Sigmoid colon (tissue), 7 donors: ENCODE measurements around the gene MRPL44. TPM values are rescaled to one million over a fixed set of nuclear protein-coding genes. Genes with fewer than 3 reads are reported as not detected.

ENCODE experiments used
- DNase-seq: peaks from one replicate; pipeline ENCODE4 v3.0.0-alpha.2; 2019
- H3K27ac ChIP-seq, 4 donors: fragments of 200-600 bp; sonication (generic); one replicate each; pipeline ENCODE4 v1.5.1; 2016 to 2019; ENCODE audit warnings: mild to moderate bottlenecking in 1 of 4
- H3K27me3 ChIP-seq, 3 donors: fragments of 200-600 bp; sonication (generic); one replicate each; pipeline ENCODE4 v1.5.1; 2019; ENCODE audit warnings: mild to moderate bottlenecking in 1 of 3
- H3K36me3 ChIP-seq, 4 donors: fragments of 200-600 bp; sonication (generic); one replicate each; pipeline ENCODE4 v1.5.1; 2016 to 2019
- H3K4me1 ChIP-seq, 4 donors: fragments of 200-600 bp; sonication (generic); one replicate each; pipeline ENCODE4 v1.5.1; 2017 to 2019
- H3K4me3 ChIP-seq, 4 donors: fragments of 200-600 bp; sonication (generic); one replicate each; pipeline ENCODE4 v1.5.1; 2017 to 2019; ENCODE audit warnings: mild to moderate bottlenecking in 2 of 4, moderate library complexity in 1 of 4
- H3K9me3 ChIP-seq, 4 donors: fragments of 200-600 bp in 3 of 4; sonication (generic) in 3 of 4; one replicate each; pipeline versions ENCODE4 v1.5.1 to v1.6.1; 2013 to 2019
- CTCF ChIP-seq, 4 experiments: fragments of 450-650 bp in 3 of 4; fragments of 200-600 bp in 1 of 4; IDR thresholded peaks; one replicate each; pipeline ENCODE4 v1.5.1; 2016 to 2019; ENCODE audit warnings: antibody characterized with exemption in 4 of 4, mild to moderate bottlenecking in 3 of 4, moderate library complexity in 2 of 4
- EP300 ChIP-seq, 4 donors: sonication (generic); formaldehyde crosslinking; IDR thresholded peaks; one replicate each; pipeline ENCODE4 v1.6.1; 2017; ENCODE audit warnings: antibody characterized with exemption in 4 of 4
- POLR2A ChIP-seq, 2 donors: fragments of 450-650 bp; IDR thresholded peaks; one replicate each; pipeline ENCODE4 v1.6.1; 2016; ENCODE audit warnings: antibody characterized with exemption in 2 of 2, mild to moderate bottlenecking in 2 of 2, moderate library complexity in 2 of 2
- POLR2AphosphoS5 ChIP-seq, 4 donors: sonication (generic); formaldehyde crosslinking; IDR thresholded peaks; one replicate each; pipeline ENCODE4 v1.6.1; 2017; ENCODE audit warnings: antibody characterized with exemption in 4 of 4
- WGBS, 2 donors: extraction: QIAGEN DNeasy Blood & Tissue Kit; methylation state at CpG; one replicate each; pipeline ENCODE4 v1.1.7; 2013; 5-methylcytosine and 5-hydroxymethylcytosine counted together
- intact Hi-C: fragments of 100-400 bp; cut with DNase I; formaldehyde crosslinking; loops from one replicate; pipeline ENCODE4 v1.15.1; 2023
- polyA plus RNA-seq, 3 donors: library from polyadenylated mRNA; stranded (reverse); fragments of 200-250 nt; gene quantifications; one replicate each; pipeline ENCODE4 v1.2.3, GENCODE V29; 2013
- total RNA-seq, 4 donors: library from RNA; depleted of rRNA; stranded (reverse); fragments of >200 nt; gene quantifications; one replicate each; pipeline ENCODE4 v1.1.0, GENCODE V29; 2016
- donor health status: healthy with polysubstance abuse.
- donor health status: Bipolar disorder and iron deficiency.
- donor health status: healthy.

The MRPL44 gene
- total and polyA plus RNA-seq, 7 donors = 14.9 to 51.3 (median 22.8) TPM

- DNase-seq = no peak
- 63 to 83% methylated on average over 4 of the region's 4 CpGs for whole genome bisulfite sequencing, 2 donors
- intact Hi-C loops = no loop called here
- TF ChIP-seq EP300 (IDR thresholded peaks at IDR 0.05) = no peak
- TF ChIP-seq CTCF (IDR thresholded peaks at IDR 0.05) = no peak
- TF ChIP-seq POLR2AphosphoS5 (IDR thresholded peaks at IDR 0.05) = no peak
- no peak for TF ChIP-seq POLR2A (IDR thresholded peaks at IDR 0.05)
- H3K27ac ChIP-seq = no peak overlapping the region
- no peak overlapping the region for H3K4me3 ChIP-seq
- no peaks in the 10 kb centered on the region for H3K27me3 ChIP-seq
- no peaks in the 10 kb centered on the region for H3K36me3 ChIP-seq
- no peaks in the 10 kb centered on the region for H3K9me3 ChIP-seq
- H3K4me1 ChIP-seq = peaks cover 0 to 6% (median 2%) of the 10 kb centered on the region in 4 donors
Observed at GRCh38 chr2:223994562-223995162, 37.4 kb downstream of the MRPL44 start.

DNA sequence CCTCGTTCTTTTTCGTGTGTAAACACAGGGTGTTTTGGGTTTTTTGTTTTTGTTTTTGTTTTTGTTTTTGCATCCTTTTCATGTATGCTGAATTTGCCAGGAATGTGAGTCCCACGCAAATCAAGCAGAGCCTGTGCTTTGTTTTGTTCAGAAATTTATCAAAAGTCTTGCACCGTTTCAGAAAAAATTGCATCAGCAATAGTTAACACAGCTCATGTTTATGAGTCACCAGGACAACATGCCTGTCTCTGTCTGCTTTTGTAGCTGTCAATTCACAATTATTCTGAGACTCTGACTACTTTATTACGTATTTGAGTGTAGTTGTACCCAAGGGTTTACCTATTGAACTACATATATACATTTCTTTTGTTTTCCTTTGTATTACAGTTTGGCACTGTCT is 38.3 kb downstream of the MRPL44 start:
- H3K4me3 ChIP-seq = no peak overlapping the region
- intact Hi-C loops = no loop called here
- H3K27me3 ChIP-seq = no peaks in the 10 kb centered on the region
- WGBS, 2 donors = 87 to 90% methylated on average over 5 of the region's 5 CpGs
- no peak overlapping the region for H3K27ac ChIP-seq
- H3K9me3 ChIP-seq = no peaks in the 10 kb centered on the region
- no peak for TF ChIP-seq POLR2AphosphoS5 (IDR thresholded peaks at IDR 0.05)
- TF ChIP-seq EP300 (IDR thresholded peaks at IDR 0.05) = no peak
- TF ChIP-seq POLR2A (IDR thresholded peaks at IDR 0.05) = no peak
- no peak for TF ChIP-seq CTCF (IDR thresholded peaks at IDR 0.05)
- no peak for DNase-seq
- H3K4me1 ChIP-seq = peaks cover 0 to 6% (median 2%) of the 10 kb centered on the region in 4 donors
- H3K36me3 ChIP-seq = no peaks in the 10 kb centered on the region

GRCh38 chr2:223996391-223996790 is 39.1 kb downstream of the MRPL44 start:
- no peak for TF ChIP-seq POLR2A (IDR thresholded peaks at IDR 0.05)
- TF ChIP-seq EP300 (IDR thresholded peaks at IDR 0.05) = no peak
- no peak for TF ChIP-seq CTCF (IDR thresholded peaks at IDR 0.05)
- TF ChIP-seq POLR2AphosphoS5 (IDR thresholded peaks at IDR 0.05) = no peak
- H3K4me1 ChIP-seq = peaks cover 0 to 6% (median 2%) of the 10 kb centered on the region in 4 donors
- 80 to 84% methylated on average over 6 of the region's 6 CpGs for WGBS, 2 donors
- H3K27ac ChIP-seq = no peak overlapping the region
- DNase-seq = no peak
- no peak overlapping the region for H3K4me3 ChIP-seq
- H3K27me3 ChIP-seq = no peaks in the 10 kb centered on the region
- intact Hi-C loops = no loop called here
- no peaks in the 10 kb centered on the region for H3K9me3 ChIP-seq
- no peaks in the 10 kb centered on the region for H3K36me3 ChIP-seq

DNA sequence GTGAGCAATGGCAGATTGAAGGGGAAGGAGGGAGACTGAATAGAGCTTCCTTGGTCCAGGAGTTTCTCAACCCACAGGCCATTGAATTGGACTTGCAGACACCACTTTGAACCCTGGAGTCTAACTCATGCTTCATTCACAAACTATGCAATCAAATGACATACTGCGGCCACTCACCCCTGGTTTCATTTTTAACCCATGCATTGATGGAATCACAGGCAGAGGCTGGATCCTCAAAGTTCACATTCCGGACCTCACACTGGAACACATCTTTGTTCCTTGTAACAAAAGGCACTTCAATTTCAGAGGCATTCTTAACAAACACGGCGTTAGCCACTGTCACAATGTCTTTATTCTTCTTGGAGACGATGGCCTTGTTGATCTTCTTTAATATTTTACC is 40.7 kb downstream of the MRPL44 start:
- Histone ChIP-seq H3K4me1 (peaks cover 0 to 6% (median 2%) of the 10 kb centered on the region in 4 donors), H3K27ac (no peak overlapping the region), H3K9me3 (no peaks in the 10 kb centered on the region), H3K36me3 (no peaks in the 10 kb centered on the region), H3K27me3 (no peaks in the 10 kb centered on the region), H3K4me3 (no peak overlapping the region)
- intact Hi-C loops = no loop called here
- DNase-seq = no peak
- TF ChIP-seq EP300 (IDR thresholded peaks at IDR 0.05) = no peak
- no peak for TF ChIP-seq POLR2A (IDR thresholded peaks at IDR 0.05)
- TF ChIP-seq POLR2AphosphoS5 (IDR thresholded peaks at IDR 0.05) = no peak
- no peak for TF ChIP-seq CTCF (IDR thresholded peaks at IDR 0.05)
- 85 to 88% methylated on average over 5 of the region's 5 CpGs for WGBS, 2 donors

- H3K9me3 ChIP-seq = no peaks in the 10 kb centered on the region
- H3K4me1 ChIP-seq = peaks cover 0 to 3% (median under 1%) of the 10 kb centered on the region in 4 donors
- TF ChIP-seq POLR2AphosphoS5 (IDR thresholded peaks at IDR 0.05) (no peak), EP300 (IDR thresholded peaks at IDR 0.05) (no peak)
- H3K4me3 ChIP-seq = no peak overlapping the region
- intact Hi-C loops = no loop called here
- no peaks in the 10 kb centered on the region for H3K27me3 ChIP-seq
- 71 to 90% methylated on average over 2 of the region's 2 CpGs for WGBS, 2 donors
- DNase-seq = no peak
- H3K27ac ChIP-seq = no peak overlapping the region
- no peaks in the 10 kb centered on the region for H3K36me3 ChIP-seq
Observed at GRCh38 chr2:223998948-223999347, 41.7 kb downstream of the MRPL44 start.
